HuH-7.5 (cell line): Measurements from ENCODE around the gene ARHGAP42.
"Not testable (repeated sequence)": the region's sequence is repeated elsewhere in the genome, so short reads cannot be mapped to it uniquely, and the experiment has no call there.

Experiments used
- DNase-seq: peaks from one replicate; pipeline ENCODE4 v3.0.0; 2011; ENCODE audit warnings: low spot score

Gene ARHGAP42

DNA sequence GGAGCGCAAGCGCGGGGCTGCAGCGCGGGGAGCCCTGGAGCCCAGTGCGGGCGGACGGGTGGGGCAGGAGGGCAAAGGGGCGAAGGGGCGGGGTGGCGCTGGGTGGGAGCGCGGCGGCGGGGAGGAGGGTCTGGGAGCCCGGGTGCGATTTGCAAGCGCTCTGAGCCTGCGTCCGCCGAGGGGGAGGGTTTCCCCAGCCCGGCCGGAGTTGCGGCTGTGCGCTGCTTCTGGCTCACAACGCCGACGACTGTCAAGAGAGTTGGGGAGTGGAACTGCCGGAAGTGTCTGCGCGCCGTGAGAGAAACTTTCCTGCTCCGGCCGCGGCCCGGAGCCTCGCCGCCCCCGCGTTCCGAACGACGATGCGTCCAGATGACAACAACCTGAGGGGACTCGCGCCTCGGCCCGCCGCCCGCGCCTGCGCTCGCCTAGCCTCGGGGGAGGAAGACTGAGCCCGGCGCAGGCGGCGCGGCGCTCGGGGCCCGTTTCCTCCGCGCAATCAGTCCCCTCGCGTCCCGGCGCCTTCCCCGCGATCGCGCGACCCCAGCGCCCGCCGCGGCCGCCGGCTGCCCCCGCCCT, at the start of gene ARHGAP42:
Gene ARHGAP42 (plus strand): TSS at position 235 of the 576 bp plus-strand sequence. CDS start 391 bp downstream, outside the sequence.
- peak; percentile 61 for DNase-seq

DNA sequence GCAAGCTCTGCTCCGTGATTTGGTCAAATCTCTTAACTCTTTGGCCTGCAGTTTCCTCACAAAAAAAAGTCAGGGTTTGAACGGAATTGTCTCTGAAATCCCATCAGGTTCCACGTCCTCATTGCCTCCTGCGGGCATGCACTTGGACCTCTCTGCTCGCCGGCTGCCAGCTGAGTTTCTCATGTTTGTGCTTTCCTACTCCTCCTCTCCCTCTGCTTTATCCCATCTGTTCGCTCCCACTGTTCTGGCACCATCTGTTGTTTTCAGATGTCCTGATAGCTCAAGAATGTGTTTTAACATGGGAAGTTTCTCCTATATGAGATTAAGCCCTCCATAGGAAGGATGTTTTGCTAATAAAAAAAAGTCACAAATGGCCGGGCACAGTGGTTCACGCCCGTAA, 49.4 kb upstream of the ARHGAP42 start:
- no peak for DNase-seq

DNA sequence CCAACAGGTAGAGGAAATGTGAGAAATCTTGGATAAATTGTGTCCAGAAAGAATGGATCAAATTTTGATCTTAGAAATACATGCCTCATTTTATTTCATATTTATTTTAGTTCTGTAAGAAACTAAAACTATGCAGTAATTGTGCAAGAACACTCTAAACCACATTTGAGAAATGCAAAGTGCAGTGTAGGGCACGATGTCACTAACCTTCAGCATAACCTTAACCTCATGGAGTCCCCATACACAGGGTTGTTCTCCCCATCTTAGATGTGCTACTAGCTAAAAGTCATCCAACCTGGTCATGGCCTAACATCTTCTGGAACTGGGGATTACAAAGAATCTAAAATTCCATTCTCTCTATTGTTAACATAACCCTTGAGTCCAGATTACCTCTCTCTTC, 48.4 kb upstream of the ARHGAP42 start:
- no peak for DNase-seq

DNA sequence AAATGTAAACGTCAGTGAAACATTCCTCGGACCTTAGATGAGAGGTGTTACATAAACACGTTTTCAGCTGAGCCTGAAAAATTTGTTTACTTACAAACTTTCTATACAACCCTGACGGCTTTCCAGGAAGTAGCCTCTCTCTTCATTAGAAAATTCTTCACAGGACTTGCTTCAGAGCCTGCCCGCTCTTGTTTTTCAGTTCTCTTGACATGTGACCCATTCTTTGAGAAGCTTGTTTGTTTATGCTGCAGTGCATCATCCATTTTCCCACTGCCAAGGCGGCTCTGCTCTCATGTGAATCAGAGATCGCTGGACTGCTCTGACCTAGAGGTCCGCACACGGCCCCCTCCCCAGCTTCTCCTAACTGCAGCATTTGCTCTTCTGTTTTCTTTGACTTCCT, 47.9 kb upstream of the ARHGAP42 start:
- no peak for DNase-seq

DNA sequence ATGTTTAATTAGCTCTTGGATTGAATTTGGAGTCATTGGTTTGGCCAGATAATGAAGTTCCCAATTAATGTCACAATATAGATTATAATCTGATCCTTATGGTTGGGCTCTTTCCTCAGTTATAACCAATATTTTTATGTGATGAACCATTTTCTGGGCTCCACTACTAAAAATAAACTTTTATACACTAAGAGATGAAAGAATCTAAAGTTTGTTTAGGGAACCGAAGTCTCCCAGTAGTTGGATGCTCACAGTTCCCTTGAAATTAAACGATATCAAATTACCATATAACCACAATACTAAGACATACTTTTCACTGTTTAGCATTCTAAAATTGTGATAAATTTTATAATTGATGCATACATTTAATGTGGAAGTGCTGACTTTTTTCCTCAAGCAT, 47.0 kb upstream of the ARHGAP42 start:
- DNase-seq, result no peak

DNA sequence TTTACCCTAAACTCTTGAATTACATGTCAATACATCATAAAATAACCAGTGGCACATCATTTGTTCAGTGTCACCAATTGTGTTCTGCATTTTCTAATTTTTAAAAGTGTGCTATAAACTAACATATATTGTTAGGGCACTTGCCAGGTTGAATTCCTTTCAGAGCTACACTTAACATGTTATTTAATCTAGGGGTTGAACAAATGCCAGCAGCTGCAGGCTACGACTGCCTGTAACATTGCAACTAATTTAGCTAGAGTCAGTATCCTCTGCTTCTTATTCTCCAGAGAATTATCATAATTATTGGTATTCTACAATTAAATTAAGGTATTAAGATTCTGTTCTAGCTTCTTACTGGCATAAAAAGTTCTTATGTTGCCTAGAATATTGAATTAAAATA, 46.4 kb upstream of the ARHGAP42 start:
- DNase-seq, result no peak

DNA sequence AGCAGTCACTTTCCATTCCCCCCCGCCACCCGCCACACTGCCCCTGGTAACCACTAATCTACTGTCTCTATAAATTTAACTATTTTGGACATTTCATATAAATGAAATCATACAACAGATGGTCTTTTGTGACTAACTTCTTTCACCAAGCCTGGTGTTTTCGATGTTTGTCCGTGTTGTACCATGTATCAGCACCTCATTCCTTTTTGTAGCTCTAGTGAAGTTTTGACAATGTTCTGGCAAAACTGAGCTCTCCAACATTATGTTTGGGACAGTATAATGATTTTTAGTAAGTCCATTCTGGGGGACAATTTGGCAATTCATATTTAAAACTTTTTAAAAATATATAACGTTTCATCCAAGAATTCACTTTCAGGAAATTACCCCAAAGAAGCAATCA, 45.6 kb upstream of the ARHGAP42 start:
- DNase-seq, result no peak

DNA sequence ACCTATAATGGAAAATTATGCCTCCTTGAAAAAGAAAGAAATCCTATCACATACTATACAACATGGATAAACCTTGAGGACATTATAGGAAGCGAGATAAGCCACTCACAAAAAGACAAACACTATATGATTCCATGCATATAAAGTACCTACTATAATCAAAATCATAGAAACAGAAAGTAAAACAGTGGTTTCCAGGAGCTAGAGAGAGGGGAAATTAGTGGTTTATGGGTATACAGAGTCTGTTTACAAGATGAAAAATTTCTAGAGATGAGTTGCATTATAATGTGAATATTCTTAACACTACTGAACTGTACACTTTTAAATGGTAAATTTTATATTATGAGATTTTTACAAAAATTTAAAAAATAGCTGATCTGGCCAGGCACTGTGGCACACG, 40.5 kb upstream of the ARHGAP42 start:
- DNase-seq, result no peak

GRCh38 chr11:100647861-100648260, 39.2 kb upstream of the ARHGAP42 start:
- DNase-seq, result no peak

DNA sequence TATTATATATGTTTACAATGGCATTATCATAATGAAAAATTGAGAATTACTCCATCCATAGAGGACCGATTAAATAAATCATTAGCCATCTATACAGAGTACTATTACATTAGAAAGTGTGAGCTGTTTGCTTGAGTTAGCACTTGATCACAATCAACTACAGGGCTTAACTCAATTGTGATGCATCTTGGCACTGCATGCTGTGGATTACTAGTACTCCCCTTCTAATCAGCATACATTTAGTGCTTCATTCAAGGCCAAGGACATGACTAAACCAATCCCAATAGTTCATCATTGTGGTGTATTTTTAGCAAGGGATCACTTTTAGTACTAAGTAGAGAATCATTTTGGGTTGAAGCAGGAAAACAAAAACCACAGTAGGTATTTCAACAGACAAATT, 23.5 kb upstream of the ARHGAP42 start:
- no peak for DNase-seq

- DNase-seq, result no peak
Observed at GRCh38 chr11:100663996-100664395, 23.1 kb upstream of the ARHGAP42 start.

DNA sequence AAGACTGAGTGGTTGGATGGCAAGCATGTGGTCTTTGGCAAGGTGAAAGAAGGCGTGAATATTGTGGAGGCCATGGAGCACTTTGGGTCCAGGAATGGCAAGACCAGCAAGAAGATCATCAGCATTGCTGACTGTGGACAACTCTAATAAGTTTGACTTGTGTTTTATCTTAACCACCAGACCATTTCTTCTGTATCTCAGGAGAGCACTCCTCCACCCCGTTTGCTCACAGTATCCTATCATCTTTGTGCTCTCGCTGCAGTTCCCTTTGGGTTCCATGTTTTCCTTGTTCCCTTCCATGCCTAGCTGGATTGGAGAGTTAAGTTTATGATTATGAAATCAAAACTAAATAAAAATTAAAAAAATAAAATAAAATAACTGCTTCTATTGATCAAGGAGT, 20.3 kb upstream of the ARHGAP42 start:
- not testable (repeated sequence) for DNase-seq

DNA sequence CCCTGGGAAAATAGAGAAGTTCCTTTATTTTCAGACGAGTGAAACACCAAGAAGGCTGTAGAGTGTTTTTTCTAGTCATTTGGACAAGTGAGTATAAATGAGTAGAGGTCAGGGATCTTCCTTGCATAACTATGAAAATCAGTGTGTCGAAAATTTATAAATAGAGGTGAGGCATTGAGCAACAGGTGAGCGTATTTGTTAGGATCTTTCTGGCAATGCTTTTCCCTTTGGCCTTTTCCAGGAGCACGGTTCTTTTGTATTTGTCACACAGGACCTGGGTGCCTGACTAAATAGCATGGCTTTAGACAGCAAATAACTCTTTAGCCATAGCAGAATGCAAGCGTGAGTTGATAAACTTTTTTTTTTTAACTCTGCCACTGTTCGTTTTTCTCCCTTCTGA, 19.6 kb upstream of the ARHGAP42 start:
- no peak for DNase-seq

DNA sequence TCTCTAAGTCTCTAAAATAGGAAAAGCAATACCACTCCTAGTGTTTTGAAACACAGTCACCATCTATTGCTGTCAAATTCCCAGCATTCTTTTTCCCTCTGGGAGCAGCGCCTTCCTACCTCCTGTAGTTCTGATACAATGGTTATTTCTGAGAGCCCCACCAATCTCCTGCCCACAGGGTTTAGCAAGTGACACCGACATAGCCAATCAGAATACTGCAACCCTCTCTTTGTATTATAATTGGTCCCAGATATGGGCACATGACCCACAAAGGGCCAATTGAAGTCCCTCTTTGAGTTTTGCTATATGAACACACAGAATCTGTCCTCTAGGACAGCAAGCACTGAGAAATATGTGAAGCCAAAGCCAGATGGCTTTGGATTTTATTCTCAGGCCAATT, 16.9 kb upstream of the ARHGAP42 start:
- DNase-seq, result no peak

GRCh38 chr11:100671471-100671870, 15.6 kb upstream of the ARHGAP42 start:
- DNase-seq, result no peak

DNA sequence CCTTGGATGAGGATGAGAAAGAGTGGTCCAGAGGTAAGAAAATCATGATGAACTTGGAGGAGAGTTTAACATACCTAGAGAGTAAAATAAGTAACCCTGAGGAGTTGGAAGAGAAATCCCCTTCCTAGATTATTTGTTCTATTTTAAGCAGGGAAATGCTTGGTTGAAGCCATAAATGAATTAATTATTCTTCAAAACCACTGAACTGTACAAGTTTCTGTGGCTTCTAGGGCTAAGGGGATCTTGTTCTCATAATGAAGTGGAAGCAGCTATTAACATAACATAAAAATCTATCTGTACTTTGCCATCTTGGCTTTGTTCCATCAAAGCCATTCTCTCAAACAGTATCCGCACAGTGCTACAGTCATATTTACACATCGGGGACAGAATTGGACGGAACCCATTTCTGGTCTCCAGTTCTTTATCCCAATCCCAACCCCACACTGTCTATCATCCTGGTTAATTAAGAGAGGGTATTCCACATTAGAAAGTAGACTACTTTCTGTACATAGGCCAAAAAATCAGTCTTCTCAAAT, 14.5 kb upstream of the ARHGAP42 start:
- no peak for DNase-seq

DNA sequence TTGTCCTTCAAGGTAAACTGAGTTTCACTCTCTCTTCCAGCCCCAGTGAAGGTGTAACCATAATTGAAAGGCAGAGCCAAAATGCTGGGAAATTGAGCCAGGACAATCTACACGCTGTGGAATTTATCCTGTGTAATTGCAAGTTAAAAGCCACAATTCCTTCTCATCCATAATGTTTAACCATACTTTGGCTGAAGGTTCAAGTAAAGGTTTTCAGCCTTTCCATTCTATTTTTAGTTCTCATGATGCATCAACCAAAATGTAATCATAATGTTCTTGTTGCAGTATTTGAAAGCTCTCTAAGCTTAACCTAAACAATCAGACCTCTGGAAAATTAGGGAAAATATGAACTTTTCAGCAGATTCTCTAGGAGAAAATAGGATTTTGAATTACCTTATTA, 14.0 kb upstream of the ARHGAP42 start:
- no peak for DNase-seq

DNA sequence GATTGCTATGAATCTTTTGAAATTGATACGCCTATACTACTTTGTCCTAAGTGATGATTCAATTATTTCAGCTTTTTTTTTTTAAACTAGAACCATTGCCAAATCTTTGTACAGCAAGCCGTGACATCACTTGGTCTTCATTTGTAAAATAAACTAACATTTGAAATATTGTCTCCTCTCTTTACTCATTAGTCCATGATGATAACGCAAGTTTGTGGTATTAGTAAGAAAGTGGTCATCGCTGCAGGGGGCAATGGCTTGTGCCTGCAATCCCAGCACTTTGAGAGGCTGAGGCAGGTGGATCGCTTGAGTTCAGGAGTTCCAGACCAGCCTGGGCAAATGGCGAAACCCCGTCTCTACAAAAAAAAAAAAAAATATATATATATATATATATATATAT, 12.9 kb upstream of the ARHGAP42 start:
- no peak for DNase-seq

- DNase-seq, result no peak
Observed at GRCh38 chr11:100675115-100675650, 11.9 kb upstream of the ARHGAP42 start.

DNA sequence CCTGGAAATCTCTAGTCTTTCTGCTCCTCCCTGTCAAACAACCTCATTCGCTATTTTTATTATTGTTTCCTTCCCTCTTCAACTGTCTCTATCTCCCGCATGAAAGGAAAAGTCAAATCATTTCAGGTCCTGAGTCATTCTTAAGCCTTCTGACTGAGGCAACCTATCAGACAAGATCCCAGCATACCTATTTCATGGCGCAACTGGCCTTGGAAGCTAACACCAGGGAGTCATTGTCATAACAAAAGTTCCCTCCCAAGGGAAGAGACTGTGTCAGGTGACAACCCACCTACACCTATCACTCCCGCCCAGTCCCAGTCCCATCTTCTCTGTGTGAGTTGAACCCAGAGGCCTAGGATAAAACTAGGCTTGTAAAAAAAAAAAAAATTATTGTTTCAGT, 10.2 kb upstream of the ARHGAP42 start:
- no peak for DNase-seq

DNA sequence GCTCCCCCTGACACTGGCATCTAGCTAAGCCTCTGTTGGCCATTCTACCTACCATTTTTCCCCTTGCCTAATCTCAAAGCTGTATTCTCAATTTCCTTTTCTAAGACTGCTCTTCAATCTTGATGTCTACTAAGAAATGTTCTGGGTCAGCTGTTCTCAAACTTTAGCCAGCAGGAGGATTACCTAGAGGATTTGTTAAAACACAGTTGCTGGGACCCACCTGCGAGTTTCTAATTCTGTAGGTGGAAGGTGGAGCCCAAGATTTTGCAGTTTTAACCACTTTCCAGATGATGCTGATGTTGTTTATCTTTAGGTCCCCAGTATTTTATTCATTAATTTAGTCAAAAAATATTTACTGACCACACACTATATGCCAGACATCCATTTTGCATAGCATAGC, 9.3 kb upstream of the ARHGAP42 start:
- DNase-seq, result no peak

- no peak for DNase-seq
Observed at GRCh38 chr11:100680070-100680469, 7.0 kb upstream of the ARHGAP42 start.

- DNase-seq, result peak; percentile 46
Observed at GRCh38 chr11:100681064-100681502, 6.0 kb upstream of the ARHGAP42 start.
